ENCODE results near the gene DHH.

- TF ChIP-seq CTCF (conservative IDR thresholded peaks at IDR 0.05) (no peak), EZH2 (IDR thresholded peaks at IDR 0.05; ENCODE audit: low read depth) (no peak)
These were observed 10.2 kb upstream of the DHH start for GRCh38 chr12:49104822-49105221.

Measured in PC-9 (cell line).